ENCODE results near the gene TM4SF1.
A peak's percentile ranks its signal among the peaks of the same experiment; 100 is the strongest.

The TM4SF1 gene

DNA sequence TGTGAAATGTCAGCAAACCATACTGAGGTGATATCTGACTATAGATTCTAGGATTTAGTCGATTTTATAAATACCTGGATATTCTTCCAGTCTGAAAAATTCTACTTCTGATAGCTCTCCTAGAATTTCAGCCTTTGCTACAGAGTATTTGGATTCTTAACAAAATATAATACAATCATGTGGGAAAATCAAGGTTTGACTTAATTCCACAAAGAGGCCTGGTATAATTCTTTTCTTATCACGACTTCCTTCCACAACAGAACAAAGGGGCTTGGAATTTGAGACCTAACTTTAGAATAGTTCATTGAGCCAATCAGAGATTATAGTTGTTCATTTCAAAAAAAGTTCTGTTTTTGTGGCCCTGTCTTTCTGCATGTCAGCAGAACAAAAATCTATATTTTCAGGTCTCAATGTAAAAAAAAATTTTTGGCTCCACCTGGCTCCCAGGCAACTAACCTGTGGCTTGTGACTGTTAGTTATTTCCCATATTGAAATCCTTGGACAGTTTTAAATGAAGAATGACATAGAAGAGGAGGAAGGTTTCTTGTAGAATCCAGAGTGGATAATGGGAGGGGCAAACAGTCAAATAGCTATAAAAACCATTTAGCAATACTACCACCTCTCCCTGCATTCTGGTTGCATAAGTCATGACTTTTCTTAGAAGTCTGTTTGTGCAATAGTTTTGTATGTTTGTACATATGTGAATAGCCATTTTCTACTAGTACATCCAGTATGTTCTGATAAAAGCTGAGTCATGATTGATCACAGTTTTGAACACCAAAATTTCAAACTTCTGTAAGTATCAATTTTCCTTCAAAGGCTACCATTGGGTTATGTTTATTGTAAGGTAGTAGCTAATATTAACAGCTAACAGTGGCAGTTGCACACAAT is 4.0 kb downstream of the TM4SF1 start:
- DNase-seq, result no peak

DNA sequence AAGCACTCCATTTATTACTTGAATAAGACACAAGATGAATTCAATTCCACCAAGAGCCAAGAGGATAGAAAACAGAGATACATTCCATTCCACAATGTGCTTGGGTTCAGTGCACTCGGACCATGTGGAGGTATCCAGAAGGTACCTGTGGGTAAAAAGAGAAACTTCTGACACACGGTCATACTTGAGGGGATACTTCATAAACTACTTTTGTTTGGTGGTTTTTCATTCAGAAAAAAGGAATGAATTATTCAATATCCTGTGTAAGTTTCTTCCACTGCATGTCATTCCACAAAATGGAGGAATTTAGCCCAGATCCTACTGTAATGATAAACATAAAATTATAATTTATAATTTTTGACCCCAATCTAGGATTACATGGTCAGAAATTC is 5.7 kb downstream of the TM4SF1 start:
- no peak for DNase-seq

GRCh38 chr3:149371001-149371722 is 6.3 kb downstream of the TM4SF1 start:
- no peak for DNase-seq

GRCh38 chr3:149369991-149370866 is 7.2 kb downstream of the TM4SF1 start:
- DNase-seq, result peak in 1 of 3 experiments; percentile 20

DNA sequence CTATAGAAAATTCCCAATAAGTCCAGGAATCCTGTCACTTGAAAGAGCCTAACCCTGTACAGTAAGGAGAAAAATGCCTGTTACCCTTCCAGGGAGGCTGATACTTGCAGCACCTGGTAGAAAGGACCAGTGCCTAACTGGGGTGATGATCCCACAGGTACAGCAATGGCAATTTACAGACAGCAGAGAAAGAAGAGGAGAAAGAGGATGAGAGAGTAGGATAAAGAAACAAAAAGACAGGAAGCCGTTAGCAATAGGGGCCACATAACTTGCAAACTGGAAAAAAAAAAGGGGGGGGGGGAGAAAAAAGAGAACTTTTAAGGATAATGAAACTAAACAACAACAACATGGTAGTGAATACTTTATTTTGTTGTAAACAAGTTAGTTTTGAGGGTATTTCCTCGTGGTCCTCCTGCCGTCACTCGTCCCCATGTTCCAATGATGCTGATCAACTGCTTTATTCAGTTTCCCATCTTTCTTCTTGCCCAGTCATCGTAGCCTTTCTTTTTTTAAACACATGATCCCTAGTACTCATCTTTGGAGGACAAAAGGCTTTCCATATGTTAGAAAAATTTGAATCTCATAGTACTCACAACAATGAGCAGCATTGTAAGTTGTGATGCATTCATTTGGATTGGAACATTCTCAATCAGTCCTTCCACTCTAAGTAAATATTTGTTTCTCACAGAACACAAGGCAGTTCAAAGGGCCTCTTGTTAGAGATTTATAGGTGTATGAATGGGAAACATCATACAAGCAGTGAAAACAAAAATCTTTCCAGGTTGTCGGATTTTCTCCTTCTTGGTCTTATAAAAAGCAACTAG is 8.6 kb downstream of the TM4SF1 start:
- peak; percentile 22 to 74 (median 24) for DNase-seq

DNA sequence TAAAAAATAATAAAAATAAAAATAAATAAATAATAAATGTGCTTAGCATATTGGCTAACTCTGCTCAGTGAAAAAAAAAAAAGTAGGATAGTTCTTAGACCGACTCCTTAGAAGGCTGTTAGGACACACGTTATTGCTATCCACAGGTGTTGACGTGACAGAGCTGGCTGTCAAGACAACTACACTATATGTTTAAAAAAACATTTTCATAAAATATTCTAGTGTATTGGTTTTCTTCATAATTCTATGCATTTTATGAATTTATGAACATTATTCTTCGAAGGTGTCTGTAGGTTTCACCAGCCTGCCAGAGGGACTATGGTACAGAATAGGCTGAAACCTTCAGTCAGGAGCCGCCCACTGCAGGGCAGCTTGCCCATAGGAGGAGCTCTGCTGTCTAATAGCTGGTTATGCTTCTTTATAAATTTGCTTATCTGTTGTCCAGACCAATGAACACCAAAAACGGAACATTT is 9.2 kb downstream of the TM4SF1 start:
- DNase-seq, result no peak

- peak in 1 of 3 experiments; percentile 34 for DNase-seq
These were observed 10.3 kb downstream of the TM4SF1 start for GRCh38 chr3:149366941-149367840.

DNA sequence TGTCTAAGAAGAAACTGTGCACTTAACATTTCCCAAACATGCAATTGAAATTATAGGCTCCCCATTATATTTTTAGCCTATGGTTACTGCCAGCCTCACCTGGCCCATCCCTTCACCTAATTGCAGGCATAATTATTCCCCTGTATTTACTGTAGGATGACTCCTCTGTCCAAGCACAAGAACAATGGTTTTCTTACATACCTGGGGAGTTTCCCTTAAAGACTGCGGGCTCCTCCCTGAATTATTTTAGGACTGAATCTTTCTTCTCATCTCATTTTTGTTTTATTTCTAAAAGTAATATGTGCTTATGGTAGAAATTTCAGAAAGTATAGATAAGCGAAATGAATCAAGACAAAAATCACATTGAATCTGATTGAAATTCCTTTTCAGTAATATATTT is 11.4 kb downstream of the TM4SF1 start:
- peak in 2 of 3 experiments; percentile 37 to 71 for DNase-seq

- no peak for DNase-seq
These were observed 12.8 kb downstream of the TM4SF1 start for GRCh38 chr3:149364624-149365023.

DNA sequence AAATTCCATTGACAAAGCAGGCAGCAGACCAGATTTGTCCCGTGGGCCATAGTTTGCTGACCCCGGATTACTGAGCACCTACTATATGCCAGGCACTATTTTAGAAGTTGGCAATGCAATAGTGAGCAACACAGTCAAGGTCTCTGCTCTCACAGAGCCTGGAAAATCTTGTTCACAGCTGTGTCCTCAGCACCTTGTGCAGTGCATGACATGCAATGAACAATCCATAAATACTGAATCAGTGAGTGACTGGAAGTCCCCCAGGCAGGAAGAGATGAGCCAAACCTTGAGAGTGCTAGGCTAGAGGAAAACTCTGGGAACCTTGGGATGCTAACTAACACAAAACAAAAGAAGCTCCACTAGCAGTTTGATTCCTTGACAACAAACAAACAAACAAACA is 14.4 kb downstream of the TM4SF1 start:
- no peak for DNase-seq

DNA sequence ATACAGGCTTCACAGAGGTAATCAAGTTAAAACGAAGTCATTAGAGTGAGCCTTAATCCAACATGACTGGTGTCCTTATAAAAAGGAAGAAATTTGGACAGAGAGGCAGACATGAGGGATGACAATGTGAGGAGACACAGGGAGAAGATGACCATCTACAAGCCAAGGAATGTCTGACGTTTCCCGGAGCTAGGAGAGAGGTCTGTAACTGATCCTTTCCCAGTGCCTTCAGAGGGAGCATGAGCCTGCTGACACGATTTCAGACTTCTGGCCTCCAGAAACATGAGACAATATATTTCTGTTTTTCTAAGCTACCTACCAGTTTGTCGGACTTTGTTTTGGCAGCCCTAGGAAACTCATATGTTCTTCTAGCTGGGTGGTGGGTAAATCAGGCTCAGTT is 15.1 kb downstream of the TM4SF1 start:
- DNase-seq, result no peak

- no peak for DNase-seq
These were observed 20.8 kb downstream of the TM4SF1 start for GRCh38 chr3:149356630-149357029.

DNA sequence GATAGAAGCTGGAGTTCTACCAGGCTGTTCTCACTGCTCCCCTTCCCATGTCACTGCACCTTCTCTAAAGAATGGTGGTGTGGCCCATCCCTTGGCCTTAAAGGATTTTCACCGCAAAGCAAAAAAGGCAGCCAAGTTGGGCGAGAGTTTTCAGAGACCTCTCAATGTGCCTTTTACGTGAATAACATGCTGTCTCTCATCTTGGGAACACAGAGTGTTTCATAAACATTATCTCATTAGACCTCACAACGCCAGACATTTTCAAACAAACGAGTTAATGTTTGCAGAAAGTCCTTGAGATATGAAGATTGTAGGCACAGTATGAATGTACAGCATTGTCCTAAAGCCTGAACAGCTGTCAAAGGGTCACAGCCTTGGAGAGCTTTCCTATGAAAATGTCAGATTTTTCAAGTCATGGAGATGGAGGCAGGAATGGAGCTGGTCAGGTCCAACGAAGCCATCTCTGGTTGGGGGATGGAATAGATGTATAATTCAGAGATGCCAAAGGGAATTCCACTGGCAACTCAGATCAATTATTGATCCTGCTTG is 21.3 kb downstream of the TM4SF1 start:
- DNase-seq, result no peak

GRCh38 chr3:149353581-149354184 is 23.8 kb downstream of the TM4SF1 start:
- no peak for DNase-seq

GRCh38 chr3:149352556-149352955 is 24.9 kb downstream of the TM4SF1 start:
- DNase-seq, result peak; percentile 48 to 63 (median 55)

- peak in 1 of 3 experiments; percentile 55 for DNase-seq
These were observed 33.5 kb downstream of the TM4SF1 start for GRCh38 chr3:149343951-149344350.

GRCh38 chr3:149342413-149343380 is 34.8 kb downstream of the TM4SF1 start:
- no peak for DNase-seq

- peak; percentile 45 to 97 (median 83) for DNase-seq
These were observed 37.0 kb downstream of the TM4SF1 start for GRCh38 chr3:149340310-149340933.

Data from NCI-H1417 (cell line).